ENCODE results near the gene EEF2K.
"Not testable (repeated sequence)": the region's sequence is repeated elsewhere in the genome, so short reads cannot be mapped to it uniquely, and the experiment has no call there.

Gene EEF2K

GRCh38 chr16:22213801-22214200, 7.7 kb downstream of the EEF2K start:
- no peak for DNase-seq

DNA sequence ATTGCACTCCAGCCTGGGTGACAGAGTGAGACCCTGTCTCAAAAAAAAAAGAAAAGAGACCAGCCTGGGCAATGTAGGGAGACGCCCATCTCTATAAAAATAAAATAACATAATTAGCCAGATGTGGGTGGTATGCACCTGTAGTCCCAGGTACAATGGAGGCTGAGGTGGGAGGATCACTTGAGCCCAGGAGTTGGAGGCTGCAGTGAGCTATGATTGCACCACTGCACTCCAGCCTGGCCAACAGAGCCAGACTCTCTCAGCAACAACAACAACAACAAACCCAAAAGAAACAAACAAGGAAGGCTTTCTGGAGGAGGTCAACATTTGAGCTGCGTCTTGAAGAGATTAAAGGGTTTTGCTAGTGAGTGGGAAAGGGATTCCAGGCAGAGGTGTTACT, 8.3 kb downstream of the EEF2K start:
- no peak for DNase-seq

DNA sequence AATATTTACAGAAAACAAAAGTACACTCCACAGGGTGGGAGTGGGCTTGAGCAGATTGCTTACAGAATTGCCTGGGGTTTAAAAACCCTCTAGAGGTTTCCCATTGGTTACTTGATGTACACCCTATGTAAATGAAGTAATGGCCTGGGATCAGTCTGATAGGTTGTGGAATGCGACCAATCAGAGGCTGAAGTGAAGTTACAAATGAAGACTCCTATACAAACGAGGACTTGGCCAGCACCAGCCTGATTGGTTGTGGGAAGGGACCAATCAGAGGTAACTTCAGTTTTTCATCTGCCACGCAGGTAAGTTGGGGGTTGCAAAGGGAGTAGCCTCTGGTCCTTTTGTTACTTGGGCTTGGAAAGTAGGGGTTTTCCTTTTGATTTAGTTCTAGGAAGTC, 8.8 kb downstream of the EEF2K start:
- no peak for DNase-seq

- no peak for DNase-seq
These were observed 10.2 kb downstream of the EEF2K start for GRCh38 chr16:22216191-22216831.

- not testable (repeated sequence) for DNase-seq
These were observed 10.8 kb downstream of the EEF2K start for GRCh38 chr16:22216832-22217225.

DNA sequence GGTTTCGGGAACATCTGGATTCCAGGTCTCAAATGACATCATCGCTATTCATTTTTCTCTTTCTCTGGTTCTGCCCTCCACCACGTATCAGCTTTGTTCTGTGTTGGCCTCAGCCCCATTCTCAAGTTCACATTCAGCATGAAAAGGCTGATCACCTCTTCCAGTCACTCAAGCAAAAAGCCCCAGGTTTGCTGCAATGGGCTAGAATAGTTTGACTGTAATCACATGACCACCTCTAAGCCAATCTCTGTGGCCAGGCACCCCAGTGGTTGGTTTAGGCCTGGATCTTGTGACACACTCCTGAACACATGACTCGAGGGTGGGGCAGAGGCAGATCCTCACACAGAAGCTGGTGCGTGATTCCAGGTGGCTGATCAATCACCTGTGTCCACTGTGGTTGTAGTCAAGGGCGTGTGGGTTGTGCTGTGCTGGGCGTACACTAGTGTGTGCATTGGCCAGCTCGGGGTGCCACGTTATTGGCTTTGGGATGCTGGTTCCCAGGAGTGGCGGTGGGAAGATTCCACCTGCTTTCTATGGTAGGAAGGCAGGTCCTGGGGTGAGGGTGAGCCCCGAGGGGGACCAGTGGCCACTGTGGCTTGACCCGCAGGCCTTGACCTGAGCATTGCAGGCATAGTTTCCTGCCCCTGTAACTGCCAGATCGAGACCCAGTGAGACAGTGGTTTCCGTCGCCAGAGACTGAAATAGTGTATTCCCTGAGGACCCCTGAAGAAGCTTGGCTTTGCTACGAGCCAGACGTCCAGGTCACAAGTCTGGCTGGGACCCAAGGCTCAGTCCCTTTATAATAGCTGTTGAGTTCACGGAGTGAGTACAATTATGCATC, 12.0 kb downstream of the EEF2K start:
- DNase-seq: peak; percentile 49

DNA sequence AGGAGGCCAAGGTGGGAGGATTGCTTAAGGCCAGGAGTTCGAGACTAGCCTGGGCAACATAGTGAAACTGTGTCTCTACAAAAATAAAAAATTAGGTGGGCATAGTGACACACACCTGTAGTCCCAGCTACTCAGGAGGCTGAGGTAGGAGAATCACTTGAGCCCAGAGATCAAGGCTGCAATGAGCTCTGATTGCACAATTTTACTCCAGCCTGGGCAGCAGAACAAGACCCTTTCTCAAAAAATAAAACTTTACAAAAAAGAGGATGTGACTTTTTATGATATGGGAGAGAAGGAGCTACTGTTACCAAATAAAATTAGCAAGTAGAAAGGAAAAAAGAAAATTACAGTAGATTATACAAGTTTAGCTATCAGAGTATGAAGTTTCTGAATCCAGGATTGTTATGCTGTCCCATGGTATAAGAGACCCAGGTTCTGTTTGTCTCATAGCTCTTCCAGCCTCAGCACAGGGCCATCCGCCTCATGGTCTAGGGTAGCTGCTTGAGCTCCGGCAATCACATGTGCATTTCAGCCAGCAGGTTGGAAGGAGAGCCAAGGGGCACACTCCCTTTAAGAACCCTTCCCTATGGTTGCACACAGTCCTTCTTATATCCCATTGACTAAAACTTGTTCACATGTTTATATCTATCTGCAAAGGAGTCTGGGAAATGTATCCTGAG, 13.5 kb downstream of the EEF2K start:
- no peak for DNase-seq

- DNase-seq: no peak
These were observed 14.0 kb downstream of the EEF2K start for GRCh38 chr16:22220069-22220440.

DNA sequence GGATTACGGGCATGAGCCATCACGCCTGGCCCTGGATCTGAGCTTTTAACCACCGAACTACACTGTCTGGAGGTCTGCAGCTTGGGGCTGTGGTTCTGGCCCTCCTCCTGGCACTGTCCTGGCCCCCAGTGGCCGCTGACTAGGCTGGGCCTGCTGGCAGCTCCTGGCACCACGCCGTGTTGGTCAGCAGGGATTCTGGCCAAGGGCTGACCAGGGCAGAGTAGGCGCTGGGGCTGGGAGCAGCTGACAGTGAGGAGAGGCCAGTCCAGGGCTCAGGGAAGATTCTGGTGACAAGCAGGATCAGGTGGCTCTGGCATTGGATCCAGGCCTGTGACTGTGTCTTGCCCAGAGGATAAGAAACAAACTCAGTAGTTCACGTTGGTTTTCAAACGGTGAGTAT, 14.6 kb downstream of the EEF2K start:
- DNase-seq: no peak

GRCh38 chr16:22222006-22222405, 15.9 kb downstream of the EEF2K start:
- DNase-seq: no peak

DNA sequence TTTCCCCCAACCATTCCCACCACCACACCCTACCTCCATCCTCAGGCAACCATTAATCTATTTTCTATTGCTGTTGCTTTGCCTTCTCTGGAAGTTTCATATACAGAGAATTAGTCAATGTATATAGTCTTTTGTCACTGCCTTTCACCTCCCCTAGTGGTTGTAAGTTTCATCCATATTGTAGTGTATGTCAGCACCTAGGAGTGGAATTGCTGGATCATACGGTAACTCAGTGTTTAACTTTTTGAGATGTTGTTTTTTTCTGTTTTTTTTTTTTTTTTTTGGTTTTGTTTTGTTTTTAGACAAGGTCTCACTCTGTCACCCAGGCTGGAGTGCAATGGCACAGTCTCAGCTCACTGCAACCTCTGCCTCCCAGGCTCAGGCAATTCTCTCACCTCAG, 16.9 kb downstream of the EEF2K start:
- no peak for DNase-seq

GRCh38 chr16:22225060-22225459, 19.0 kb downstream of the EEF2K start:
- DNase-seq: no peak

DNA sequence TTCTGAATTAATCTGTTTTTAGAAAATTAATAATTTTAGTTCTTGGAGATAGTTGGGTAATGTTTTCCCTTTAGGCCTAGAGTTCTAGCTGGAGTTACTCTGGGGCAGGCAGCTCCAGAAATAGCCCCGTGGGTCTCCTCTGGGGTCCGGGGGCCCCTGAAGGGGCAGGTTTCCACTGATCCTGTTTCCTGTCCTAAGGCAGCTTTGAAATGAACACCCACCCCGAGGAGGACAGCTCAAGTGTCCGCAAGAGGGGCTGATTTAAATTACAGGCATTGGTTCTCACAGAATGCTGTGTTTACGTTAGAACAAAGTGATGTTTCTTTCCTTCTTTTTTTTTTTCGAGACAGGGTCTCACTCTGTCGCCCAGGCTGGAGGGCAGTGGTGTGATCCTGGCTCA, 23.8 kb downstream of the EEF2K start:
- no peak for DNase-seq

- DNase-seq: no peak
These were observed 26.4 kb downstream of the EEF2K start for GRCh38 chr16:22232277-22233036.

- no peak for DNase-seq
These were observed 26.9 kb downstream of the EEF2K start for GRCh38 chr16:22233037-22233372.

DNA sequence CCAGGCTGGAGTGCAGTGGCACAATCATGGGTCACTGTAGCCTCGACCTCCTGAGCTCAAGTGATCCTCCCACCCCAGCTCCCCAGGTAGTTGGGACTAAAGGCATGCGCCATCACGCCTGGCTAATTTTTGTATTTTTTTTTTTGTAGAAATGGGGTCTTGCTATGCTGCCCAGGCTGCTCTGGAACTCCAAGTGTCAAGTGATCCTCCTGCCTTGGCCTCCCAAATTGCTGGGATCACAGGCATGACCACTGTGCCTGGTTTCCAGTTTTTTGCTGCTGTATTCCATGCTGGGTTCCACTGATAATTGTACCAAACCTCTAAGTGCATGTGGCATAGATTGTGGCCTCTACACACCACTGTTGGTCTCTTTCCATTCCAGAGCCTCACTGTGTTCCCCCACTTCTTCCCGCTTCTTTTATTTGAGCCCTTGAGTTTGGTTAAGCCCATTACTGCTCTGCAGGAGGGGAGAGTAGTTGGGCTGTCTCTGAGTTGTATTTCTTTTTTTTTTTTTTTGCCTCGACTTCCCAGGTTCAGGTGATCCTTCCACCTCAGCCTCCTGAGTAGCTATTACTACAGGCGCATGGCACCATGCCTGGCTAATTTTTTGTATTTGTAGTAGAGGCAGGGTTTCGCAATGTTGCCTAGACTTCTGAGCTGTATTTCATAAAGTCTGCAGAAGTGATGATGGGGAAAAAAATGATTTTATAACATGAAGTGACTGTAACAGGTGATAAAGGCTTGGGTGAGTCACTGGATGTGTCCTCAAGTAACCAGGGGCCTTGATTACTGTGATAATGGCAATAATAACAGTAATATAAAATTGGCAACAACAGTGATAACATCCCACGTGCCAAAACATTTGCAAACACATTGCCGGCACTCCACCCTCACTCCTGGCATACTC, 30.0 kb downstream of the EEF2K start:
- DNase-seq: no peak

GRCh38 chr16:22239131-22239805, 33.2 kb downstream of the EEF2K start:
- DNase-seq: no peak

DNA sequence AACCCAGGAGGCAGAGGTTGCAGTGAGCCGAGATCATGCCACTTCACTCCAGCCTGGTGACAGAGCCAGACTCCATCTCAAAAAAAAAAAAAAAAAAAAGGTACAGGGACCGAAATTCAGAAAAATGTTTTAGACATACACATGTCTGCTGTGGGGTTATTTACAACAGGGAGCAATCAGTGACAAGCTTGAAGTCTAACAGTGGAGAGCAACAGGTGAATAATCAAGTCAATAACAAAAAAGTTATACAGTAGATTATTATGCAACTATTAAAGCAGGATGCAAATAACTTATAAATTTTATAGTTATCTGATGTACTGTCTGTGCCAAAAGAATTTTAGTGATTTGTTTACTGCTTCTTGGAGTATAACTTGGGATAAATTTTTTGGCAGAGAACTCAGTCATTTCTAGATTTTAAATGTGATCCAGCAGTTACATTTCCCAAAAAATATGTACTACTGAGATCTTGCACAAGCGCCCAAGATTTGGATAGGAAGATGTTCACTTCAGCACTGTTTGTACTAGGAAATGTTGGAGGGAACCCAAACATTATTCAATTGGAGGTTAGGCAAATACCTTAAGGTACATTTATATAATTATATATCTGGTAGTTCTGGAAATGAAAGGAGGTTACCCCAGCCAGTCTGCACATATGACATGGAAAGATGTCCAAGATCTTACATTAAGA, 34.1 kb downstream of the EEF2K start:
- DNase-seq: no peak

DNA sequence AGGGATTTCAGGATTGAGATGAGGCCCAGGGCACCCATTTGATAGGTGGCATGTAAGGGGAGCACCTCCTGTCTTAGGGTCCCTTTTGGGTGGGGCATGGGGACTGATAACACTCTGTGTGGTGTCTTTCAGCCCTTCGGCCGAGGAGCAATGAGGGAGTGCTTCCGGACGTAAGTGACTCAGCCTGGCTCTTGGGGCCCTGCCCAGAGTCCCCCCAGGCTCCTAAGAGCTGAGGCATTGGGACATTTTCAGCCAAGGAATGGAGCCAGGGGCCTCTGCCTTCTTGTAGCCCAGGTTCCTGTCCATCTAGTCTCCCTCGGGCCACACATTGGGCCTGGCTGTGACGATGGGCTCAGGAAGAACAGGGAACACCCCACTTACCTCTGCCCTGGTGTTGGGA, 44.4 kb downstream of the EEF2K start:
- no peak for DNase-seq

DNA sequence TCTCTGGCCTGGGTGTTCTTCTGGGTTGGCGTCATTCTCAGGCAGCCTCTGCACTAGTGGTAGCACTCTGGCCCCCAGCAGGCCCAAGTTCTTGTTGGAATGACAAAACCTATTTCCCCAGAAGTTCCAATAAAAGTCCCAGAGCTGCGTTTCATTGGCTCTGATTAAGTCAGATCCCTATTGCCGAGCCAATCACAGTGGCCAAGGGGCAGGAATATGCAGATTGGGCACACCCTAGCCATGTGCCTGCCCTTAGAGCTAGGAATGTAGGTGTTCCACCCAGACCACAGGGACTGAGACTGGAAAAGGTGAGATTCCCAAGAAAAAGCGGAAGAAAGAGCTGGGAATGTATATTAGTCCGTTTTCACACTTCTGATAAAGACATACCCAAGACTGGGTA, 46.2 kb downstream of the EEF2K start:
- DNase-seq: no peak

GRCh38 chr16:22253272-22253671, 47.2 kb downstream of the EEF2K start:
- DNase-seq: no peak

Measured in CD4-positive, alpha-beta T cell treated with Interferon gamma for 1 hour (primary cell).